Measurements from ENCODE around the gene NAA60.
A peak's percentile ranks its signal among the peaks of the same experiment; 100 is the strongest.

Gene NAA60

DNA sequence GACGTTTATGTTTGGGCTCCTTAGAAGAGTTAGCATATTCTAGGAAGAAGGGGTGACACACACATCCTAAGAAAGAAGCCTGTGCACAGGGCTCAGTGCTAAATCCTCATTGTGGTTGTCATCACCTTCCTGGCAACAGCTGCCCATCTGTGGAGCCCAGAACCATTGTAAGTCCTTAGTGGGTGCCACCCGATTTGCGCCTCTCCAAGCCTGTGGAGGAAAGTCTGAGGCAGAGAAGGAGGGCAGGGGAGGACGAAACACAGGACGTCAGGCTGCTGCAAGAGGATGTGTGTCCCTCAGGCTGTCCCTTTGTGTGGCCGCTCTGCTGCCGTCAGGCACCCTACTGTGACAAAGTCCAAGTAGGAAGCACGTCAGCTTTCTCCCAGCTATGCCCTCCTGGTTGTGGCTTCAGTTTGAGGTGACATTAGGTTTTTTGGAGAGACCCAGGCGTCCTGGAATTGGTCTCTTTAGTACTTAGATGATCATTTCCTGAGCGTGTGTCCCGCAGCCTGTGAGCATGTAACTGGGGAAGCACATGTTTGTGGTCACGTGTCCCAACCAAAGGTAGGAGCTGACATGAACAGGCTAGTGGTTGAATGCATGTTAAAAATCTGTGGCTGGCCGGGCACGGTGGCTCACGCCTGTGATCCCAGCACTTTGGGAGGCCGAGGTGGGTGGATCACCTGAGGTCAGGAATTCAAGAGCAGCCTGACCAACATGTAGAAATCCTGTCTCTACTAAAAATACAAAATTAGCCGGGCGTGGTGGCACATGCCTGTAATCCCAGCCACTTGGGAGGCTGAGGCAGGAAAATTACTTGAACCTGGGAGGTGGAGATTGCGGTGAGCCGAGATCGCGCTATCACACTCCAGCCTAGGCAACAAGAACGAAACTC, 68.1 kb downstream of the NAA60 start:
- DNase-seq = no peak

DNA sequence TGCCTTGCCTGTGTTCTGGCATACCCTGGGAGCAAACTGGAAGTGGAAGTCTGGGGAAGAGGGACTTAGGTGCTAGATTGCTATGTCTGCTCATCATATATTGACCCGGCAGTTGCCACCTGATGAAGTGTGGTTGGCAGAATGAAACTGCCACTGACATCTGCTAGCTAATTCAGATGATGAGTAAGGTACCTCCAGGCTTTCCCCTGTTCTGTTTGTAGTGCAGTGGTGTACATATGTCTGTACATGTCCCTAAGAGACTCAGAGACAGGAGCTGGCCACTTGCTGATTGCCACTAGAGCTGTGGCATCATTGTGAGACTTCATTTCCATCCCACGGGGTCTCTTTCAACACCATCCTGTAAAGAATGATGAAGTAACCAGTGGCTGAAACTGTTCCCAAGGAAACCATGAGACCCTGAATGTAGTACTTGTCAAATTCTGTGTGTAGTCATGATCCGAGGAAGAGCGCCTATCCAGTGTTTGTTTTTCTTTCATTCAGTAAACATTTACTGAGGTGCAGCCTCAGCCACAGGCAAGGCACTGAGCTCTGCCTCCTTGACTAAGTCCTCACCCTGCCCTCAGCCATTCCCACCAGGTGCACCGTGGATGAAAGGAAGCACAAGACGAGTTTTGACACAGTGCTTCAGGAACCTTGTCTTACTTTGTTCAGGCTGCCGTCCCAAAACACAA, 70.6 kb downstream of the NAA60 start:
- DNase-seq = no peak

DNA sequence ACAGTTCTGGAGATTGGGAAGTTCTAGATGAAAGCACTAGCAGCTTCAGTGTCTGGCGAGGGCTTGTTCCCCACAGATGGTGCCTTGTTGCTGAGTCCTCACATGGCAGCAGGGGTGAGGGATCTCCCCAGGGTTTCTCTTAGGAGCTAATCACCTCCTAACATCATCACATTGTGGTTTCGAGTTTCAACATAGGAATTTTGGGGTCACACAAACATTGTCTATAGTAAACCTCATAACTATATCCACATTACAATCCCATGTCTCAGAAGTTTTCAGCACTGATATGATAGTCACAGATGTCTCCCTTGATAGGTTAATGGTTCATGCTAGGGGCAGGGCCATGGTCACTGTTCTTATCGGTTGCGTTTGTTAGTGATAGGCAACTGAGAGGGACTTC, 71.1 kb downstream of the NAA60 start:
- no peak for DNase-seq

DNA sequence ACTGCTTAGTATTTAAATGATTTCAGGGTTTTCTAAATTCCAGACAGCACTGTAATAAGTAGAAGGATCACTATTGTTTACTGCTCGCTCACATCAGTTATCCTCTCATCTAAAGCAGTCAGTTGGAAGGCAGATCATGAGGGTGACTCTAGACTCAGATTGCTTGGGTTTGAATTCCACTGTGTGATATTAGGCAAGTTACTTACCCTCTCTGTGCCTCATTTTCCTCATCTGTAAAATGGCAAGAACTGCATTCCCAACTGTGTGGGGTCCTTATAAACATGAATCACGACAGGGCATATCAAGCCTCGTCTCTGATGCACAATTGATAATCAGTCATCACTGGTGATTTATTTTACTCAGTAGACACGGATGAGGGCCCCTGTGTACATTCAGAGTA, 72.4 kb downstream of the NAA60 start:
- DNase-seq = no peak

DNA sequence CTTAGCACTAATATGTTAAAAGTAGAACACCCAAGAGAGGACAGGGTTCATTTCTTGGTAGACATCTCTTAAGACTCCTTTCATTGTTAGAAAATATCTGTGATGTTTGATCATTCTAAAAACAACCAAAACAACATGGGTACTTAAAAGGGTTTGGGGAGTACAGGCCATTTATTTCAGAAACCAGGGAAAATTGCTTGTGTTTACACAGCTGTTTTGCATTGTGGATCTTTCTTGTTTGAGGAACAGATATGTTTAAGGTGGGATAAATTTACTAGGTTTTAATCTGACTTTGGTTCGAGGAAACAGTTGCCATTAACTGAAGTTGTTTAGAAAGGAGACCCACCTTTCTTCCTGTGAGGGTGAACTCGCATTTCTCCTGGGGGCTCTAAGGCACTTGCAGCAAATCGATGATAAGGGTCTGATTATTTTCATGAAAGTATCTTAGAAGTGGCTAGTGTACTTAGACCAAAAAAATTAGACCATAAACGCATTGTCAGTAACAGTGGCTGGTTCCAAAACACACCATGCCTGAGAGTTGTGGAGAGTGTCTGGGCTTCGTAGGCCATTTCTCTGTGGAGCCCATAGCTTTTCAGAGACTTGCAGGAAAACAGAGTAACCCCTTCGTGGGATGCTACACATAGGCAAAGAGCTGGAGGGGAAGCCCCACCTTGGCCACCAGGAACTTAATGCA, 75.0 kb downstream of the NAA60 start:
- no peak for DNase-seq

DNA sequence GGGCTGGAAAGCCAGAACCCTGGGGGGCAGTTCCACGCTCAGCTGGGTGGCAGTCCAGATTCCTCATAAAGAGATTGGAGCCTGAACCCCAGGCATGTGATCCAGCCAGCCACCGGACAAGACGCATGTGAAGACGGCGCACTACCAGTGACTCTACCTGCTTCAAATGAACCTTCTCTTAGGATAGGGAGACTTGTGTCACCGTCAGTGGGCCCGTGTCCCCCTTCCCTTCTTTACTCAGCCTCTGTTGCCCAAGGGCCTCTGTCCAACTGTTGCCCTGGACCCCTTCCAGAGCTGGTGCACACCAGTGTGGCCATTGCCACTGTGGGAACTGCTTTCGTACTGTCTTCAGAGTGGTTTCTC, 75.5 kb downstream of the NAA60 start:
- no peak for DNase-seq

DNA sequence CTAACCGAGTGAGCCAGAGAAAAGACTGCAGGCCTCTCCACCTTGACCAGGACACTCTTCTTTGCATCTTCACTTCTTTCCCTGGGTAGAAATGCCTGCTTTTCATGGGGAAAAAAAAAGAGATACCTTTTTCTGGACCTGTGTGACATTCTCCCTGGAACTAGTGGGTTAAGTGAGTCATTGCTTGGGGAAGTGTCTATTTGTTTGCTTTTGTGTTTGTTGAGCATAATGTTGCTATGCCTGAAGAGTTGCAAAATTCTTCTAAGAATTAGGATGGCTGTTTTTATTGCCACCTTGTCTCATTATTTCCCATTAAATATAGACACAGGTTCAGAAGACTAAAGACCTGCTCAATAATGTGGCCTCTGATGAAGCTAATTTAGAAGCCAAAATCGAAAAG, 76.1 kb downstream of the NAA60 start:
- DNase-seq = no peak

DNA sequence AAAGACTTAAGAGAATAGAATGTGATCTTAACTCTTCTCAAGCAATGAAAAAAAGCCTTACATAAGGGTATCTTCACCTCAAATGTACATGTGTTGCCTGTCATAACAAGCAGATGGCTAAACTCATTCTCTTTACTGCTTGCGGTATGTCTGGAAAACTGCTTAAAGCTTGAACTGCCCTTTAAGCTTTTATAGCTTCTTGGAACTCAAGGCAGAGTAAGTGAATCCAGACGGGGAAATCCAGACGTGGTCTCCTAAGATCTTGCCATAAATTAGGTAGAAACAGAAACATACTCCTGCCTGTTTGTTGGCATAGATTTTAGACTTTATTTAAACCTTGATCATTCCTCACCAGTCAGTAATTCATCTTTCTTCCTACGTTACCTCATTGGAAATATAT, 76.9 kb downstream of the NAA60 start:
- DNase-seq = no peak

DNA sequence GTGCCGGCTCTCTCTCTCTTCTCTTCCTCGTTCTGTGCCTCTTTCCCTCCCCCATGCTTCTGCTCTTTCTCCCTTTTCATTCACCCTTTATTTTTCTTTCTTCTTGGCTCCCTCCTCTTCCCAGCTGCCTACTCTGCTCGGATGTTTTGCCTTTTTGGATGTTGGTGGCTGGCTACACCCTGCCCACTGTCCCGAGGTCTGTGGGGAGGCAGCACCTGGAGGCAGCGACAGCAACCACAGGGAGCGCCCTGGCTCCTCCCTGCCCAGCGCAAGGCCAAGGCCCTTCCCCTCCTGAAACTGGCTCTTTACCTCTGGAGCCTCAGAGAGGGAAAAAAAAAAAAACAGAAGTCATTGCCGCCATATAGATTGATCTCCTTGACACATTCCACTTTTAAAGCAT, 77.4 kb downstream of the NAA60 start:
- no peak for DNase-seq

DNA sequence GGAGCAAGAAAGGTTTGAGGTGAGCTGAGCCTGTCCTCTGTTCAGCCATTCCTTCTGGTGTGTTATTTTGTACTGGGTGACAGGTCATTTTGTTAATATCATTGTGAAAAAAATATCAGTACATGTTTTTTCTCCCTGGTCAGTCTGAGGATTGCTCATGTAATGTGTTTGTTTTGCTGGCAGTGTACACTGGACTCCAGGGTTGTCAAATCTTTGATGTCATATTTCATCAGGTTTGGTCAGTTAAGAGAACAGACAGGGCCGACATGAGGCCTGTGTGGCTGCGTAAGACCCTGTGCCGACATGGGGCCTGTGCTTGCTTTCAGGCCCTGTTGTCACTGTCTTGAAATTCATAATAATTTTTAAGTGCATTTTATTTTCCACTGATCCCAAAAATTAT, 79.8 kb downstream of the NAA60 start:
- no peak for DNase-seq

DNA sequence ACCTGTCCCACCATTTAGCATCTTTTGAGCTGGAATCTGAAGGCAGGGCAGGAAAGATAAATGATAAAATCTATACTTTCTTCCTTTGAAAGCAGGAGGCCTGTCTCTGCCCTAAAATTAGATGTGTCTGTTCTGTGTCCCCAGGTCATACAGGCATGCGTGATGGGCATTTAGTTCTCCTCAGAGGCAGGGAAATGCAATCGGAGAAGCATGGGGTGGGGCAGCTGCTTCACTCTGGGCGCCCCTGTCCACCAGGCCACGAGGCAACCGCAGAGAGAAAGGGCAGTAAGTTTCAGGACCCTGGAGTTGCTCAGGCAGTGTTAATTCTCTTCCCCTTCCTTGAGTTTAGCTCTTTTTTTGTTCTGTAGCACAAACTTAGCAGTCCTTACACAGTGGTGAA, 82.5 kb downstream of the NAA60 start:
- DNase-seq = no peak

DNA sequence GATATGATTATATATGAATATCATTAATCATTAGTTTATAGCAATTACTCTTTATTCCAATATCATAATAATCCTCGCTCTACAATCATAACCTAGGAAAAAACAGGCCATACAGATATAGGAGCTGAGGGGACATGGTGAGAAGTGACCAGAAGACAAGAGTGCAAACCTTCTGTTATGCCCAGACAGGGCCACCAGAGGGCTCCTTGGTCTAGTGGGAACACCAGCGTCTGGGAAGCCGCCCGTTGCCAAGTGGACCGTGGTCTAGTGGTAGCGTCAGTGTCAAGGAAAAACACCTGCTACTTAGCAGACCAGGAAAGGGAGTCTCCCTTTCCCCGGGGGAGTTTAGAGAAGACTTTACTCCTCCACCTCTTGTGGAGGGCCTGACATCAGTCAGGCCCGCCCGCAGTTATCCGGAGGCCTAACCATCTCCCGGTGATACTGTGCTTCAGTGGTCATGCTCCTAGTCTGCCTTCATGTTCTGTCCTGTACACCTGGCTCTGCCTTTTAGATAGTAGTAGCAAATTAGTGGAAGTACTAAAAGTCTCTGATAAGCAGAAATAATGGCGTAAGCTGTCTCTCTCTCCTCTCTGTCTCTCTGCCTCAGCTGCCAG, 83.8 kb downstream of the NAA60 start:
- peak; percentile 43 to 53 for DNase-seq

DNA sequence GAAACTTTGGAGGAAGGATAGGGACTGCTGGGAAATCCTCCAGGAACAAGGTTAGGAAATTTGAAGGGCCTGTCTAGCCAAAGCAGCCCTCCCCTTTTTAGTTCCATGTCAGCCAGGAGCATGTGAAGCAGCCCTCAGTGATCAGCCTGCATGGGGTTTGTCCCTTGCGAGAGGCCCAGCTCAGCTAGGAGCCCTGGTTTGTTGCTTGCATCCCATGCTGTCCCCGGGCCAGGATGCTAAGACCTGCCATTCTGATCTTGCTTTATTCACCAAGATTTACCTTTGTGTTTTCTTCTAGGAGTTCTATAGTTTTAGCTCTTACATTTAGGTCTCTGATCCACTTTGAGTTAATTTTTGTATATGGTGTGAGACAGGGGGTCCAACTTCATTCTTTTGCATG, 84.9 kb downstream of the NAA60 start:
- DNase-seq = no peak

DNA sequence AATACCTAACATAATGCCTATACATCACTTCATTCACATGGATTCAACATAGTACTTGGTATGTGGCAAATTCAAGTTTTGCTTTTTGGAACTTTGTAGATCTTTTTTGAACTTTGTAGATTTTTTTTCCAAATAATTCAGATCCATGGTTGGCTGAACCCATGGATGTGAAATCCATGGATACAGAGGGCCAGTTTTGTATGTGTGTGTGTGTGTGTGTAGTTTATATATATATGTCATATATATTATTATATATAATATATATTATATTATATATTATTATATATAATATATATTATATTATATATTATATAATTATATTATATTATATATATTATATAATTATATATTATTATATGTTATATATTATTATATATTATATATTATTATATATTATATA, 85.7 kb downstream of the NAA60 start:
- DNase-seq = no peak

DNA sequence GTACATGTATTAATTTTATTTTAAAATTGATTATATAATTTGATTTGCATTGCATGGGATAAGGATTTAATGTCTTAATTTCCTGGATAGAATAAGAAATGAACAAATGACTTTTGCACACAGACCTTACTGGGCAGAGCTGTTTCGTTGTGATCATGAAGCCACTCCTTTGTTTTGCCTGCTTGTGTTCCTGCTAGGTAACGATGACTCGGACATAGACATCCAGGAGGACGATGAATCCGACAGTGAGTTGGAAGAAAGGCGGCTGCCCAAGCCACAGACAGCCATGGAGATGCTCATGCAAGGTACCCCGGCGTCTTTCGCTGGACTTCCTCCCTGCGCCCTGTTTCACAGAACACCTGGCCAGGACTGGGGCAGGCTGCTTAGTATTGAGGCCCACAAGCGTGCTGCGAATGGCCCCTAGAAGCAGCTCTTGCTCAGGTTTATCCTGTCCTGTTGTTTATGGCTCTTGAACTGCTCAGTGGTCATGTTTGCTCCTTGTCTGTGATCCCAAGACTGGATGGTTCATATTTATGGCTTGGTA, 87.0 kb downstream of the NAA60 start:
- no peak for DNase-seq

DNA sequence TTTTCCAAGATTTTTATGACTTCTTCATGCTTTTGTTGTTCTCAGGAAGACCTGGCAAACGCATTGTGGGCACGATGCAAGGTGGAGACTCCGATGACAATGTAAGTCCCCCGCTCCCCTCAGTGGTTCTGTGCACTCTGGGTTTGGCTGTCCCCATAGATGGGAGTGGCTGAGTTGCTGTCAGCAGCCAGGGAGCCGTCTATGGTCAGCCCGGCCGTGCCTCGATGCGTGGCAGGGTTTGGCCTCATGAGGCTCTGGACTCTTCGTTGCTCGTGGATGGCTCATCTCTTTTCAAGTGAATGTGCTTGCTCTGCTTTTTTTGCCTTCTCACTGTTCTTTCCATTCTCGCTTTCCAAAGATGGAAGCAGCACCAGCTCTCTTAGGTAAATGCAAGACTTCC, 89.3 kb downstream of the NAA60 start:
- no peak for DNase-seq

DNA sequence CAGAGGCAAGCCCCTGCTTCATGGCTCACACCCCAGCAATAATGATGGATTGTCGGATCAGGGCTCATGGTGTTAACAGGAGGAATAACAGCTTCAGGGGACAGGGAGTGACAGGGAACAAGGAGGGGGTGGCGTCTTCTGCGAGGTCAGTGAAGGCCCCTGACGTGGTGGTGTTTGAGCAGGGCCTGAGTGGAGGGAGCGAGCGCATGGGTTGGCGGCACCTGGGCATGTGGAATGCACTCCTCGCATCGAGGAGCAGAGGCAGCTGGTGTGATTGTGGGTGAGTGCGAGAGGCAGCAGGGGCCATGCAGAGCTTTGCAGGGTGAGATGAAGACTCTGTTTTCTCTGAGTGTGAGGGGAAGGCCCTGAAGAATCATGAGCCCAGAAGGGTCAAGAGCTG, 90.6 kb downstream of the NAA60 start:
- DNase-seq = no peak

DNA sequence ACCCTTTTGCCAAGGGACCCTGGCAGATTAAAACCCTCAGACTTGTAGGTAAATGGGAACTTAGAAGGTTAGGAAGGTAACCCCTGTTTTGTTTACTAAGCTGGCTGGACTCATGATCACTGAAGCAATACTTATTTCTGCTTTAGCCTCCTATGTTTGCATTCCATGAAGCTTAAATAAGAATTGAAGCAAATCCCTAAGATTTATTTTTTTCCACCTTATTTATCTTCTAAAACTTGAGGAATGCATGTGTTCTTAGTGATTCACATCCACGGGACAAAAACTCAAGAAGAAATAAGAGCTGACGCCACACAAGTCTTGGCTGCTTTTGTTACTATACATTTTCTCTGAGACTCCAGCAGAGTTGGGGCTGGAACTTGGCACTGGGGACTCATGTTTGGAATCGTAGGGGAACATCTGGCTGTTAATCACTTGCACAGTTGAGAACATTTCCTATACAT, 92.8 kb downstream of the NAA60 start:
- DNase-seq = no peak

Data from activated CD4-positive, alpha-beta T cell treated with anti-CD3 and anti-CD28 coated beads for 4 hours (primary cell).